Epithelial cell of esophagus (primary cell): ENCODE data around the gene SSH3.

Experiments used
- DNase-seq: peaks from one replicate; pipeline ENCODE4 v3.0.0; 2010; ENCODE audit warnings: low read depth
- H3K4me3 ChIP-seq: 2 replicates; pipeline ENCODE4 v1.5.1; 2011; ENCODE audit warnings: mild to moderate bottlenecking, low read length, control low read depth
- TF ChIP-seq, protein P1 (sequence below): IDR thresholded peaks from 2 replicates; pipeline ENCODE4 v1.5.1; 2011; ENCODE audit warnings: low read depth, mild to moderate bottlenecking, low read length, control low read depth, inconsistent platforms; ENCODE audit not compliant: insufficient read depth; ENCODE audit errors: missing control alignments

The SSH3 gene

DNA sequence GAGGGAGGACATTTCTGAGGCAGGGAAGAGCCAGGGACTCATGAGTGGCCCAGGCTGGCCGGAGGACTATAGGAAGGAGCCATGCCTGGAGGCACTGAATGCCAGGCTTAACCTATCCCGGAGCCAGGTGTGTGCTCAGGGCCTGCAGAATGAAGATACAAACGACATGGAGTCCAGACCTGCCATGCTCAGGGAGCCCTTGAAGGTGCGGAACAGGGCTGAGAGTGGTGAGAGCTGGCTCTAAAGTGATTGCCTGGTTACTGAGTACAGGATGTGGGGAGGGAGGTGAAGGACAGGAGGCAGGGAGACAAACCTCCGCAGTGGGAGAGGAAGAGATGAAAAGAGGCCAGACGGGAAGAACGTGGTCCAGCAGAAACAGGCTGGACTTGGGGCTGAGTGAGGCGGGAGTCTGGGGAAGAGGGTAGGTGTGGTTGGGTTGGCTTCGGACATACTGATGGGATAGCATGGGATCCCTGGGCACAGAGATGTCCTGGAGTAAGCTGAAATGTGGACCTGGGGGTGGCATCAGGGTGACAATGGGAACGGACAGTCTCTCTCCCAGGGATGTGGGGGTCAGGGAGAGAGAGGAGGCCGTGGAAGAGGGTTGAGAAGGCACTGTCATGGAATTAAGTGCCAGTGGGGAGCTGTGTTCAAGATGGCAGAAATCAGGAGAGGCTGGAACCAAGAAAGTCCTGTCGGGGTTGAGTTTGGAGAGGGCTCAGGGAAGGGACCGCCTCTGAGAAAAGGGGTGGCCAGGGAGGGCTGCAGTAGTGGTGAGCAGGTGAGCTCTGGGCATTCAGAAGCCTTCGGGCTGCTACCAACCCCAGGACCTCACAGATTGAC lies 15.8 kb upstream of the SSH3 start:
- no peak for DNase-seq
- TF ChIP-seq, protein P1, sequence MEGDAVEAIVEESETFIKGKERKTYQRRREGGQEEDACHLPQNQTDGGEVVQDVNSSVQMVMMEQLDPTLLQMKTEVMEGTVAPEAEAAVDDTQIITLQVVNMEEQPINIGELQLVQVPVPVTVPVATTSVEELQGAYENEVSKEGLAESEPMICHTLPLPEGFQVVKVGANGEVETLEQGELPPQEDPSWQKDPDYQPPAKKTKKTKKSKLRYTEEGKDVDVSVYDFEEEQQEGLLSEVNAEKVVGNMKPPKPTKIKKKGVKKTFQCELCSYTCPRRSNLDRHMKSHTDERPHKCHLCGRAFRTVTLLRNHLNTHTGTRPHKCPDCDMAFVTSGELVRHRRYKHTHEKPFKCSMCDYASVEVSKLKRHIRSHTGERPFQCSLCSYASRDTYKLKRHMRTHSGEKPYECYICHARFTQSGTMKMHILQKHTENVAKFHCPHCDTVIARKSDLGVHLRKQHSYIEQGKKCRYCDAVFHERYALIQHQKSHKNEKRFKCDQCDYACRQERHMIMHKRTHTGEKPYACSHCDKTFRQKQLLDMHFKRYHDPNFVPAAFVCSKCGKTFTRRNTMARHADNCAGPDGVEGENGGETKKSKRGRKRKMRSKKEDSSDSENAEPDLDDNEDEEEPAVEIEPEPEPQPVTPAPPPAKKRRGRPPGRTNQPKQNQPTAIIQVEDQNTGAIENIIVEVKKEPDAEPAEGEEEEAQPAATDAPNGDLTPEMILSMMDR: no peak
- H3K4me3 ChIP-seq: no peak overlapping the region

DNA sequence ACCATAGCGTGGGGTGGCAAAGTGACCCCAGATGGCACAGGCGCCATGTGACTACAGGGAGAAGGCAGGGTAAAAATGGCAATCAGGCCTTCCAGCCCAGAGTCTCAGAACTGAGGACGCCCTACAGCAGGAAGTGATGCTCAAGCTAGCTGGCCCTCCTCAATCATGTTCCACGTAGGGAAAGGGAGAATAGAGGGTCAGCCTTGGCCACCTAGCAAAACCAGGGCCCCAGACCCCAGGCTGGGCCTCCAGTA lies 15.2 kb upstream of the SSH3 start:
- no peak for DNase-seq
- H3K4me3 ChIP-seq: peak overlapping the region; percentile 66
- TF ChIP-seq, protein P1: no peak

- TF ChIP-seq, protein P1: no peak
- peak; percentile 89 for DNase-seq
- peak overlapping the region; percentile 66 for H3K4me3 ChIP-seq
Measured at GRCh38 chr11:67288452-67289225, 14.7 kb upstream of the SSH3 start.

DNA sequence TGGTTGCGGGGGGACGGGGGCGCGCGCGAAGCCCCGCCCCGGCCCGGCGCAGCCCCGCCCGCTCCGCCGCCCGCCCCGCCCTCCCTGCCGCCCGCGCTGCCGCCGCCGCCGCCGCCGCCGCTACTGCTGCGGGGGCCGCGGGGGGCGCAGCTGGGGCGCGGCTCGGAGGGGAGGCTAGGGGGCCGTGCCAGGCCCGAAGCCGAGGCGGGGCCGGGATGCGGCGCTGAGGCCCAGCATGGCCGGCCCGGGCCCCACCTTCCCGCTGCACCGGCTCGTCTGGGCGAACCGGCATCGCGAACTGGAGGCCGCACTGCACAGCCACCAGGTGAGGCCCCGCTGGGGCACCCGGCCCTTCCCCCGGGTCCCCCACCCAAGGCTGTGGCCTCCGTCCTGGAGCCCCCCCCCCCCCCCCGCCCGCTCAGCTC lies 14.1 kb upstream of the SSH3 start, which contains the start of gene ANKRD13D:
TSS of gene ANKRD13D (plus strand) at position 78 of the 425 bp plus-strand sequence. CDS start at position 236, 158 bp downstream.
- peak; percentile 70 for DNase-seq
- TF ChIP-seq, protein P1: no peak
- H3K4me3 ChIP-seq: peak within 1 kb of the TSS; percentile 66

- H3K4me3 ChIP-seq: peak overlapping the region; percentile 62
- TF ChIP-seq, protein P1: no peak
- DNase-seq: no peak
Measured at GRCh38 chr11:67289651-67290479, 13.5 kb upstream of the SSH3 start.

GRCh38 chr11:67290801-67291200 lies 12.5 kb upstream of the SSH3 start:
- no peak for DNase-seq
- H3K4me3 ChIP-seq: no peak overlapping the region

More at GRCh38 chr11:67290801-67291200, 12.5 kb upstream of the SSH3 start:
- TF ChIP-seq, protein P1: no peak
